A549 (cell line): Measurements from ENCODE around the gene RAET1E. TPM values are rescaled to one million over a fixed set of nuclear protein-coding genes. Genes with fewer than 3 reads are reported as not detected.
"Not testable (repeated sequence)": the region's sequence is repeated elsewhere in the genome, so short reads cannot be mapped to it uniquely, and the experiment has no call there.

Source experiments
- ATAC-seq, 2 experiments: fragments of 200-7000 bp in 1 of 2; fragments of >200 bp in 1 of 2; cut with Nextera tagmentation in 1 of 2; cut with Tn5 transposase in 1 of 2; 3 replicates each; pipeline versions ENCODE4 v1.8.0 to v1.9.1; 2018 to 2020; ENCODE audit warnings: mild to moderate bottlenecking in 1 of 2, moderate library complexity in 1 of 2
- CTCF ChIA-PET: fragments of 300-600 bp; sonication (Branson Sonifier 250); formaldehyde crosslinking; extraction: SDS; loops from one replicate; lab custom pipeline; 2021; ENCODE audit warnings: antibody characterized with exemption, inconsistent platforms; lab: Yijun Ruan, JAX
- POLR2A ChIA-PET: fragments of 350-600 bp; formaldehyde crosslinking; extraction: SDS; loops from one replicate; lab custom pipeline; 2021; ENCODE audit warnings: antibody characterized with exemption, inconsistent platforms; lab: Yijun Ruan, JAX
- DNase-seq, 2 experiments: peaks; one replicate each; pipeline versions ENCODE4 v3.0.0 to v3.0.0-alpha.2; 2011 to 2016; ENCODE audit warnings: low read depth in 1 of 2, low spot score in 1 of 2
- FAIRE-seq: peaks from 2 replicates; lab custom pipeline; 2011; peaks lifted over from hg19 to GRCh38; lab: Jason Lieb, UNC
- H3K27ac ChIP-seq, 2 experiments: fragments of >200 bp; sonication (Bioruptor Twin); formaldehyde crosslinking; 3 replicates each; pipeline ENCODE4 v1.5.1; 2016 to 2017
- H3K4me1 ChIP-seq: fragments of >200 bp; sonication (Bioruptor Twin); formaldehyde crosslinking; 3 replicates; pipeline ENCODE4 v1.6.1; 2016
- H3K4me2 ChIP-seq: fragments of >200 bp; sonication (Bioruptor Twin); formaldehyde crosslinking; 3 replicates; pipeline ENCODE4 v1.6.1; 2016
- H3K4me3 ChIP-seq: fragments of >200 bp; sonication (Bioruptor Twin); formaldehyde crosslinking; 3 replicates; pipeline ENCODE4 v1.5.1; 2016
- H3K9me3 ChIP-seq: fragments of >200 bp; sonication (Bioruptor Twin); formaldehyde crosslinking; 3 replicates; pipeline ENCODE4 v1.6.1; 2016
- HEYL ChIP-seq: fragments of 250-450 bp; sonication (Bioruptor Pico); IDR thresholded peaks from 2 replicates; pipeline ENCODE4 v1.8.0; 2021; ENCODE audit warnings: mild to moderate bottlenecking, moderate library complexity
- KDM5A ChIP-seq: fragments of 200-600 bp; sonication (generic); IDR thresholded peaks from 2 replicates; pipeline ENCODE4 v1.6.1; 2016; ENCODE audit warnings: antibody characterized with exemption, mild to moderate bottlenecking
- RAD21 ChIP-seq, 2 experiments: fragments of >200 bp in 1 of 2; sonication (Bioruptor Twin) in 1 of 2; formaldehyde crosslinking in 1 of 2; IDR thresholded peaks in 1 of 2; conservative IDR thresholded peaks in 1 of 2; 2 replicates in 1 of 2; 3 replicates in 1 of 2; pipeline ENCODE4 v1.6.1; 2012 to 2018; ENCODE audit warnings: inconsistent platforms in 1 of 2
- SMC3 ChIP-seq: fragments of >200 bp; sonication (Bioruptor Twin); formaldehyde crosslinking; IDR thresholded peaks from 3 replicates; pipeline ENCODE4 v1.6.1; 2018; ENCODE audit warnings: inconsistent platforms
- WGBS: methylation state at CpG from one replicate; pipeline ENCODE4 v1.1.6; 2017; ENCODE audit errors: missing lambda C conversion rate; 5-methylcytosine and 5-hydroxymethylcytosine counted together
- polyA minus RNA-seq: library from RNA; depleted of rRNA, polyadenylated mRNA; stranded (reverse); fragments of >200 nt; gene quantifications from 2 replicates; pipeline ENCODE4 v1.2.3, GENCODE V29; 2011; rRNA and poly(A)+ RNA removed
- polyA plus RNA-seq, 4 experiments: library from polyadenylated mRNA; depleted of rRNA in 3 of 4; stranded (reverse); fragments of >200 nt; fragmentation: RNase III in 1 of 4; extraction: RNeasy Plus Mini Kit Qiagen cat#74134 plus additional on column Dnase treatment in 1 of 4; gene quantifications; 2 replicates in 3 of 4; 3 replicates in 1 of 4; pipeline ENCODE4 v1.2.3, GENCODE V29; 2011 to 2017
- TF ChIP-seq, protein P1 (sequence below): fragments of >200 bp; sonication (Bioruptor Twin); formaldehyde crosslinking; IDR thresholded peaks from 3 replicates; pipeline ENCODE4 v1.5.1; 2016

The RAET1E gene, protein sequence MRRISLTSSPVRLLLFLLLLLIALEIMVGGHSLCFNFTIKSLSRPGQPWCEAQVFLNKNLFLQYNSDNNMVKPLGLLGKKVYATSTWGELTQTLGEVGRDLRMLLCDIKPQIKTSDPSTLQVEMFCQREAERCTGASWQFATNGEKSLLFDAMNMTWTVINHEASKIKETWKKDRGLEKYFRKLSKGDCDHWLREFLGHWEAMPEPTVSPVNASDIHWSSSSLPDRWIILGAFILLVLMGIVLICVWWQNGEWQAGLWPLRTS
- 2.8 and 4.2 TPM in 2 replicates for polyA plus RNA-seq (2011; rRNA removed)
- polyA plus RNA-seq (2012; cell fraction: cytosol; rRNA removed), result 0.66 and 0.98 TPM in 2 replicates
- 0.32 and 1.1 TPM in 2 replicates for polyA plus RNA-seq (2012; cell fraction: nucleus; rRNA removed)
- polyA plus RNA-seq (2017; fragmentation: RNase III; extraction: RNeasy Plus Mini Kit Qiagen cat#74134 plus additional on column Dnase treatment), result 3.3 to 5.4 TPM (median 4.5 TPM) in 3 replicates
- 0.44 and 2.6 TPM in 2 replicates for polyA minus RNA-seq

DNA sequence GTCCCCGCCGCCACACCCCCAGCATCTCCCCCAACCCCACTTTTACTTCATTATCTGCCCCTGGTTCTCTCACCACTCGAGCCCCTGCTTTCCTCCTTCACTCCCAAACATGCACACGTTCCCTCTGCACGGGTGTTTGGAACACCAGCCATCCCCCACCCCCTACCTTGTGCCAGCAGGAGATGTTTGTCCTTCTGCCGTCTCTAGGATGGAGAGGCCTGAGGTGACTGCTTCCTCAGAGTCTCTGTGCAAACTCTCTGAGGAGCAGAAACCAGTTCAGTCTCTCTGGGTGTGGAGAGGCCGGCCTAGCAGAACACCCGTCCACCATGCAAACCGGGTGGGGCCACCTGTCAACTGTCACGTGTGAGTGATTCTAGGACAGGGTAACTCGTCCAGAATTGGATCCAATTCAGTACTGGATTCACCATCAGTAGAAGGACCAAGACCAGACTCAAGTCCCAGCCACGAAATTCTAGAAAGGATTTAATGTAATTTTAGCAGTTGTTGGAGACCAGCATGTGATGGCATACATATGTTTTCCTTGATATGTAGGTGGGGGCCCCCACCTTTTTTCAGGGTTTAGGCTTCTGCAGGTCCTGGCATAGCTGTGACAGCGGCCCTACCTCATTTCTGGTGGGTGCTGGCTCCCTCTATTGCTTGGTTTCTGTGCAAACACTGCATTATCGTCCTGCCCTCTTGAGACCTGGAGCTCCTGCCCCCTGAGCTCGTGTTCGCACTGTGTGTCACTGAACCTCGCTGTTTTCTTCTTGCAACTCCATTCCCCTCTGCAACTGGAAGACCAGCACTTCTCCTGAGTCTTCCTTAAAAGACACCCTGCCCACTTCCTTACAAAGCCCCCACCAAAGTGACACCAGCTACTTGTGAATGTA lies at the start of gene RAET1E:
Gene RAET1E (minus strand): TSS at position 259 of the 890 bp plus-strand sequence. CDS start 7,212 bp downstream, outside the sequence.
- Histone ChIP-seq H3K27ac (peak within 1 kb of the TSS; percentile 77 to 94), H3K4me1 (peaks cover 42% of the 10 kb centered on the region), H3K4me3 (no peak within 1 kb of the TSS), H3K4me2 (peak within 1 kb of the TSS; percentile 72), H3K9me3 (no peaks in the 10 kb centered on the region)
- FAIRE-seq (no peak), DNase-seq (no peak), ATAC-seq (peak; percentile 77; a peak in 5 of 6 replicates)
- CTCF ChIA-PET, result interaction anchor here (0.7 to 2.5 kb wide), 5 partner anchors 11 to 63 kb away, joined by 3 to 10 read pairs (median 4); no protein-coding TSS in a partner anchor
- WGBS, result 52% methylated on average over 13 of the region's 17 CpGs
- POLR2A ChIA-PET, result no interaction called here
- peak; percentile 35; the same call in 1 of the 3 replicates for TF ChIP-seq SMC3
- TF ChIP-seq RAD21 (conservative IDR thresholded peaks at IDR 0.05 in 1 of 2, IDR thresholded peaks at IDR 0.05 in 1 of 2), result peak; percentile 45 to 55
- TF ChIP-seq, protein P1, sequence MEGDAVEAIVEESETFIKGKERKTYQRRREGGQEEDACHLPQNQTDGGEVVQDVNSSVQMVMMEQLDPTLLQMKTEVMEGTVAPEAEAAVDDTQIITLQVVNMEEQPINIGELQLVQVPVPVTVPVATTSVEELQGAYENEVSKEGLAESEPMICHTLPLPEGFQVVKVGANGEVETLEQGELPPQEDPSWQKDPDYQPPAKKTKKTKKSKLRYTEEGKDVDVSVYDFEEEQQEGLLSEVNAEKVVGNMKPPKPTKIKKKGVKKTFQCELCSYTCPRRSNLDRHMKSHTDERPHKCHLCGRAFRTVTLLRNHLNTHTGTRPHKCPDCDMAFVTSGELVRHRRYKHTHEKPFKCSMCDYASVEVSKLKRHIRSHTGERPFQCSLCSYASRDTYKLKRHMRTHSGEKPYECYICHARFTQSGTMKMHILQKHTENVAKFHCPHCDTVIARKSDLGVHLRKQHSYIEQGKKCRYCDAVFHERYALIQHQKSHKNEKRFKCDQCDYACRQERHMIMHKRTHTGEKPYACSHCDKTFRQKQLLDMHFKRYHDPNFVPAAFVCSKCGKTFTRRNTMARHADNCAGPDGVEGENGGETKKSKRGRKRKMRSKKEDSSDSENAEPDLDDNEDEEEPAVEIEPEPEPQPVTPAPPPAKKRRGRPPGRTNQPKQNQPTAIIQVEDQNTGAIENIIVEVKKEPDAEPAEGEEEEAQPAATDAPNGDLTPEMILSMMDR, result peak; percentile 32; the same call in 2 of the 3 replicates
- TF ChIP-seq HEYL (CRISPR knock-in tag), result no peak
- TF ChIP-seq KDM5A, result no peak

- H3K4me3 ChIP-seq, H3K4me1 ChIP-seq, H3K27ac ChIP-seq, H3K9me3 ChIP-seq, DNase-seq, H3K4me2 ChIP-seq, POLR2A ChIA-PET, FAIRE-seq, CTCF ChIA-PET, ATAC-seq: not testable (repeated sequence)
- no CpG with 5 or more reads among the region's 1 CpG for WGBS
These were observed 49.6 kb upstream of the RAET1E start for GRCh38 chr6:149947533-149947932.

DNA sequence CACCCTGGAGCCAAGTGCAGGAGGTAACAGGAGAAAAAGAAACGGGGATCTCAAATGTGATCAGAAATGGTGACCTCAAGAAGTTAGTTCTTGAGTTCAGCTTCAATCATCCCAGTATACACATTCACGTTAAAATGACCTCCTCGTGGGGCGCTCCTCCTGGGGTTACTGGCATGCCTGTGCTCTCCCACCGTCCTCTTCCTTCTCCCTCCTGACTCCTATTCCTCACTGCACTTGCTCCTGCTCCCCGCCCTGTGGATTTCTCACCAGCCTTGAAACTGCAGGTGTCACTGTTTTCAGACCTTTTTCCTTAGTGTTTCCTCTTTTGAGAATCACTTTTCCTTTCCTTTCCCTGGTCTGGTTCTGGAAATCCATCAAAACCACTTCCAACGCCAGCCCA lies 48.7 kb upstream of the RAET1E start:
- H3K27ac ChIP-seq, H3K4me3 ChIP-seq, FAIRE-seq, H3K4me2 ChIP-seq, DNase-seq, CTCF ChIA-PET, ATAC-seq, POLR2A ChIA-PET, H3K4me1 ChIP-seq, H3K9me3 ChIP-seq: not testable (repeated sequence)
- WGBS, result 69% methylated on average over 7 of the region's 7 CpGs

GRCh38 chr6:149945276-149945675 lies 47.4 kb upstream of the RAET1E start:
- FAIRE-seq, POLR2A ChIA-PET, ATAC-seq, H3K27ac ChIP-seq, H3K9me3 ChIP-seq, H3K4me2 ChIP-seq, DNase-seq, CTCF ChIA-PET, H3K4me3 ChIP-seq, H3K4me1 ChIP-seq: not testable (repeated sequence)
- WGBS, result 65% methylated on average over 3 of the region's 6 CpGs

- ATAC-seq, H3K27ac ChIP-seq, CTCF ChIA-PET, DNase-seq, H3K9me3 ChIP-seq, POLR2A ChIA-PET, FAIRE-seq, H3K4me3 ChIP-seq, H3K4me1 ChIP-seq, H3K4me2 ChIP-seq: not testable (repeated sequence)
- 94% methylated on average over 4 of the region's 5 CpGs for WGBS
These were observed 45.4 kb upstream of the RAET1E start for GRCh38 chr6:149943321-149943720.
